ENCODE results near the gene ADCY3. TPM values are rescaled to one million over a fixed set of nuclear protein-coding genes. Genes with fewer than 3 reads are reported as not detected.

The ADCY3 gene
- total and polyA plus RNA-seq, 2 experiments from 2014 or later = 13.8 to 15.0 TPM

GRCh38 chr2:24924732-24925131, 4.7 kb upstream of the ADCY3 start:
- H2AFZ ChIP-seq = no peak overlapping the region
- H3K36me3 ChIP-seq (replicated peaks; ENCODE audit: insufficient read depth, low read depth) = no peaks in the 10 kb centered on the region
- no peaks in the 10 kb centered on the region for H3K4me1 ChIP-seq (ENCODE audit: insufficient read depth)
- H3K27me3 ChIP-seq = no peaks in the 10 kb centered on the region
- H3K4me2 ChIP-seq = no peak overlapping the region
- no peak overlapping the region for H3K27ac ChIP-seq
- H3K9me3 ChIP-seq (ENCODE audit: low read depth) = no peaks in the 10 kb centered on the region
- no peaks in the 10 kb centered on the region for H3K79me2 ChIP-seq
- no peak for DNase-seq (ENCODE audit: low spot score)
- H4K20me1 ChIP-seq (ENCODE audit: insufficient read depth, poor library complexity, severe bottlenecking) = no peaks in the 10 kb centered on the region
- no peaks in the 10 kb centered on the region for H3K9me2 ChIP-seq (replicated peaks; ENCODE audit: insufficient read depth)
- no peak for TF ChIP-seq EZH2phosphoT487 (IDR thresholded peaks at IDR 0.05; ENCODE audit: low read depth, severe bottlenecking, unreplicated experiment)
- TF ChIP-seq EZH2 (IDR thresholded peaks at IDR 0.05; ENCODE audit: borderline replicate concordance) = no peak
- TF ChIP-seq, protein P1, sequence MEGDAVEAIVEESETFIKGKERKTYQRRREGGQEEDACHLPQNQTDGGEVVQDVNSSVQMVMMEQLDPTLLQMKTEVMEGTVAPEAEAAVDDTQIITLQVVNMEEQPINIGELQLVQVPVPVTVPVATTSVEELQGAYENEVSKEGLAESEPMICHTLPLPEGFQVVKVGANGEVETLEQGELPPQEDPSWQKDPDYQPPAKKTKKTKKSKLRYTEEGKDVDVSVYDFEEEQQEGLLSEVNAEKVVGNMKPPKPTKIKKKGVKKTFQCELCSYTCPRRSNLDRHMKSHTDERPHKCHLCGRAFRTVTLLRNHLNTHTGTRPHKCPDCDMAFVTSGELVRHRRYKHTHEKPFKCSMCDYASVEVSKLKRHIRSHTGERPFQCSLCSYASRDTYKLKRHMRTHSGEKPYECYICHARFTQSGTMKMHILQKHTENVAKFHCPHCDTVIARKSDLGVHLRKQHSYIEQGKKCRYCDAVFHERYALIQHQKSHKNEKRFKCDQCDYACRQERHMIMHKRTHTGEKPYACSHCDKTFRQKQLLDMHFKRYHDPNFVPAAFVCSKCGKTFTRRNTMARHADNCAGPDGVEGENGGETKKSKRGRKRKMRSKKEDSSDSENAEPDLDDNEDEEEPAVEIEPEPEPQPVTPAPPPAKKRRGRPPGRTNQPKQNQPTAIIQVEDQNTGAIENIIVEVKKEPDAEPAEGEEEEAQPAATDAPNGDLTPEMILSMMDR (IDR thresholded peaks at IDR 0.05; ENCODE audit: poor library complexity) = no peak
- 84% methylated on average over 6 of the region's 6 CpGs for WGBS (ENCODE audit: low lambda C conversion rate, missing lambda C conversion rate)
- no peak overlapping the region for H3K4me3 ChIP-seq

GRCh38 chr2:24924266-24924665, 4.2 kb upstream of the ADCY3 start:
- no peaks in the 10 kb centered on the region for H4K20me1 ChIP-seq (ENCODE audit: insufficient read depth, poor library complexity, severe bottlenecking)
- H3K4me3 ChIP-seq = no peak overlapping the region
- no peaks in the 10 kb centered on the region for H3K36me3 ChIP-seq (replicated peaks; ENCODE audit: insufficient read depth, low read depth)
- H3K79me2 ChIP-seq = no peaks in the 10 kb centered on the region
- H3K9me3 ChIP-seq (ENCODE audit: low read depth) = no peaks in the 10 kb centered on the region
- no peaks in the 10 kb centered on the region for H3K9me2 ChIP-seq (replicated peaks; ENCODE audit: insufficient read depth)
- H3K27me3 ChIP-seq = no peaks in the 10 kb centered on the region
- no peaks in the 10 kb centered on the region for H3K4me1 ChIP-seq (ENCODE audit: insufficient read depth)
- H3K4me2 ChIP-seq = no peak overlapping the region
- H2AFZ ChIP-seq = no peak overlapping the region
- no peak for DNase-seq (ENCODE audit: low spot score)
- no peak overlapping the region for H3K27ac ChIP-seq
- TF ChIP-seq EZH2 (IDR thresholded peaks at IDR 0.05; ENCODE audit: borderline replicate concordance) = no peak
- TF ChIP-seq EZH2phosphoT487 (IDR thresholded peaks at IDR 0.05; ENCODE audit: low read depth, severe bottlenecking, unreplicated experiment) = no peak
- TF ChIP-seq, protein P1 (IDR thresholded peaks at IDR 0.05; ENCODE audit: poor library complexity) = no peak
- WGBS (ENCODE audit: low lambda C conversion rate, missing lambda C conversion rate) = 92% methylated on average over 5 of the region's 5 CpGs

DNA sequence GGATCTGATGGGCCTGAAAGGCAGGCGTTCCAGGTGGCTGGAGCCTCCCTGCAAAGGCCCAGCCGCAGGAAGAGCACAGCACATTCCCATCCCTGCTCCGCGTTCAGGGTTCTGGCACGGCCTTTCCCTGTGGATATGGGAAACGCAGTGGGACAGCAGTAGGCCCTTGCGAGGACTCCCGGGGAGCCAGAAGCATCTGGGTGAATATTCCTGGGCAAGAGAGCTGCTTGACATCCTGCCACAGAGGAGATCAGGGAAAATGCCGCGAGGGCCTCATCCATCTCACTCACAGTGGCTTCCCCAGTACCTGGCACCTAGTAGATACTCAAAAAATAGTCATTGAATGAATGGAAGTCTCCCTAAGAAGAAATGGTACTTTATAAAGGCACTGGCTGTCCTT, 3.1 kb upstream of the ADCY3 start:
- DNase-seq (ENCODE audit: low spot score) = no peak
- TF ChIP-seq, protein P1 (IDR thresholded peaks at IDR 0.05; ENCODE audit: poor library complexity) = no peak
- TF ChIP-seq EZH2phosphoT487 (IDR thresholded peaks at IDR 0.05; ENCODE audit: low read depth, severe bottlenecking, unreplicated experiment) (no peak), EZH2 (IDR thresholded peaks at IDR 0.05; ENCODE audit: borderline replicate concordance) (no peak)

GRCh38 chr2:24922556-24922955, 2.5 kb upstream of the ADCY3 start:
- Histone ChIP-seq H3K27me3 (no peaks in the 10 kb centered on the region), H3K4me2 (no peak overlapping the region), H3K79me2 (no peaks in the 10 kb centered on the region), H3K9me3 (ENCODE audit: low read depth) (no peaks in the 10 kb centered on the region), H3K27ac (no peak overlapping the region), H3K36me3 (replicated peaks; ENCODE audit: insufficient read depth, low read depth) (no peaks in the 10 kb centered on the region), H3K4me1 (ENCODE audit: insufficient read depth) (no peaks in the 10 kb centered on the region), H4K20me1 (ENCODE audit: insufficient read depth, poor library complexity, severe bottlenecking) (no peaks in the 10 kb centered on the region), H3K9me2 (replicated peaks; ENCODE audit: insufficient read depth) (no peaks in the 10 kb centered on the region), H2AFZ (no peak overlapping the region), H3K4me3 (no peak overlapping the region)
- WGBS (ENCODE audit: low lambda C conversion rate, missing lambda C conversion rate) = 100% methylated on average over 1 of the region's 1 CpG
- DNase-seq (ENCODE audit: low spot score) = no peak
- TF ChIP-seq EZH2 (IDR thresholded peaks at IDR 0.05; ENCODE audit: borderline replicate concordance) (no peak), EZH2phosphoT487 (IDR thresholded peaks at IDR 0.05; ENCODE audit: low read depth, severe bottlenecking, unreplicated experiment) (no peak)
- TF ChIP-seq, protein P1 (IDR thresholded peaks at IDR 0.05; ENCODE audit: poor library complexity) = no peak

More for the DNA sequence above, 3.1 kb upstream of the ADCY3 start:
- no peaks in the 10 kb centered on the region for H3K27me3 ChIP-seq
- H3K27ac ChIP-seq = no peak overlapping the region
- H3K9me3 ChIP-seq (ENCODE audit: low read depth) = no peaks in the 10 kb centered on the region
- no peaks in the 10 kb centered on the region for H3K36me3 ChIP-seq (replicated peaks; ENCODE audit: insufficient read depth, low read depth)
- no peaks in the 10 kb centered on the region for H3K4me1 ChIP-seq (ENCODE audit: insufficient read depth)
- H4K20me1 ChIP-seq (ENCODE audit: insufficient read depth, poor library complexity, severe bottlenecking) = no peaks in the 10 kb centered on the region
- 93% methylated on average over 10 of the region's 10 CpGs for WGBS (ENCODE audit: low lambda C conversion rate, missing lambda C conversion rate)
- no peaks in the 10 kb centered on the region for H3K9me2 ChIP-seq (replicated peaks; ENCODE audit: insufficient read depth)
- no peaks in the 10 kb centered on the region for H3K79me2 ChIP-seq
- H3K4me3 ChIP-seq = no peak overlapping the region
- no peak overlapping the region for H2AFZ ChIP-seq
- no peak overlapping the region for H3K4me2 ChIP-seq
